Mucosa of stomach (tissue), 1 donor: ENCODE measurements around the gene DBT.
"Not testable (repeated sequence)": the region's sequence is repeated elsewhere in the genome, so short reads cannot be mapped to it uniquely, and the experiment has no call there.

Source experiments
- H3K27me3 ChIP-seq: one replicate; pipeline ENCODE4 v1.7.0; 2013; ENCODE audit warnings: mild to moderate bottlenecking, low read length; ENCODE audit not compliant: control insufficient read depth, insufficient read depth
- H3K36me3 ChIP-seq: one replicate; pipeline ENCODE4 v1.7.0; 2013; ENCODE audit warnings: low read length; ENCODE audit not compliant: control insufficient read depth, insufficient read depth
- H3K4me1 ChIP-seq: one replicate; pipeline ENCODE4 v1.7.0; 2013; ENCODE audit warnings: mild to moderate bottlenecking, low read length; ENCODE audit not compliant: control insufficient read depth, insufficient read depth
- H3K4me3 ChIP-seq: one replicate; pipeline ENCODE4 v1.7.0; 2013; ENCODE audit warnings: low read length
- H3K9ac ChIP-seq: one replicate; pipeline ENCODE4 v1.7.0; 2013; ENCODE audit warnings: mild to moderate bottlenecking, low read length, moderate library complexity
- H3K9me3 ChIP-seq: one replicate; pipeline ENCODE4 v1.7.0; 2013; ENCODE audit warnings: mild to moderate bottlenecking, low read length, moderate library complexity; ENCODE audit not compliant: control insufficient read depth
- donor health status: Pancreatic carcinoma.

DBT gene

DNA sequence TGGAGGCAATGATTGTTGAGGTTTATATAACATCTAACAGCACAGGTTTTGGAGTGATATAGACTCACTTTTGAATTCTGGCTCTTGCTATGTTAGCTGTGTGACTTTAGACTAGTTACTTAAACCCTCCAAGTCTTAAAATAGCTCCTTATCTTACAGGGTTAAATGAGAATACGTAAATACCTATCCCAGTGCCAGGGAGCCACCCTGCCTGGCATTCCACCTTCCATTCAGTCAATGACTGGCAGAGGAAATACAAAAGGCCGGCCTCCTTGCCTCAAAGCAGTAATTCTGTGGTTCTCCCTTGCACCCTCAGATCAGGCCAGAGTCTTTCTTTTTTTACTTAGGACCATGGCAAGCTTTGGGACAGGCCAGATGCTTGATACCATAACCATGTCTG lies 31.8 kb downstream of the DBT start:
- peaks cover under 1% of the 10 kb centered on the region for H3K36me3 ChIP-seq
- H3K4me1 ChIP-seq = no peaks in the 10 kb centered on the region
- no peaks in the 10 kb centered on the region for H3K9me3 ChIP-seq
- H3K4me3 ChIP-seq = no peak overlapping the region
- no peaks in the 10 kb centered on the region for H3K27me3 ChIP-seq
- H3K9ac ChIP-seq = no peak overlapping the region

- Histone ChIP-seq H3K36me3 (peaks cover 4% of the 10 kb centered on the region), H3K4me1 (no peaks in the 10 kb centered on the region), H3K27me3 (no peaks in the 10 kb centered on the region), H3K9me3 (no peaks in the 10 kb centered on the region), H3K4me3 (no peak overlapping the region), H3K9ac (no peak overlapping the region)
Observed at GRCh38 chr1:100215101-100215500, 34.5 kb downstream of the DBT start.

- H3K36me3 ChIP-seq = peaks cover 4% of the 10 kb centered on the region
- no peaks in the 10 kb centered on the region for H3K27me3 ChIP-seq
- no peaks in the 10 kb centered on the region for H3K9me3 ChIP-seq
Observed at GRCh38 chr1:100213141-100213540, 36.5 kb downstream of the DBT start.

DNA sequence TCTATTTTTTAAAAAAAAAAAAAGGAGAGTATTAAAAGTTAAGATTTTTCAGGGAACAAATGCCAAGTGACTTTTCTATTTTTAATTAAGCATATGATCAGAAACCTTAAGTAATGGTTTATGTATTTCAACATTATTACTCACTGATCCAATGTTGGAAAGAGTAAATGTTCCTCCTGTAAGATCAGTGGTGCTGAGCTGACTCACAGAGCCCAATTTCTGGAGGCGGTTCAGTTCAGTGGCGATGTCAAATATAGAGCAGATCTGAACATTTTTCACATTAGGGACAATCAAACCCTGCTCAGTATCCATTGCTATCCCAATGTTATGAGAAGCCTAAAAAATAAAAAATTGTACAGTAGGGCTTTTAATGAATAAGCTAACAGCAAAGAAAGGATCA lies 43.3 kb downstream of the DBT start:
- no peaks in the 10 kb centered on the region for H3K9me3 ChIP-seq
- no peaks in the 10 kb centered on the region for H3K36me3 ChIP-seq
- H3K4me3 ChIP-seq = no peak overlapping the region
- H3K4me1 ChIP-seq = no peaks in the 10 kb centered on the region
- H3K27me3 ChIP-seq = no peaks in the 10 kb centered on the region
- H3K9ac ChIP-seq = no peak overlapping the region

More at GRCh38 chr1:100213141-100213540, 36.5 kb downstream of the DBT start:
- H3K9ac ChIP-seq = no peak overlapping the region
- H3K4me1 ChIP-seq = no peaks in the 10 kb centered on the region
- no peak overlapping the region for H3K4me3 ChIP-seq

GRCh38 chr1:100205593-100205992 lies 44.0 kb downstream of the DBT start:
- H3K4me1 ChIP-seq, H3K9me3 ChIP-seq, H3K9ac ChIP-seq, H3K4me3 ChIP-seq, H3K36me3 ChIP-seq, H3K27me3 ChIP-seq: not testable (repeated sequence)

DNA sequence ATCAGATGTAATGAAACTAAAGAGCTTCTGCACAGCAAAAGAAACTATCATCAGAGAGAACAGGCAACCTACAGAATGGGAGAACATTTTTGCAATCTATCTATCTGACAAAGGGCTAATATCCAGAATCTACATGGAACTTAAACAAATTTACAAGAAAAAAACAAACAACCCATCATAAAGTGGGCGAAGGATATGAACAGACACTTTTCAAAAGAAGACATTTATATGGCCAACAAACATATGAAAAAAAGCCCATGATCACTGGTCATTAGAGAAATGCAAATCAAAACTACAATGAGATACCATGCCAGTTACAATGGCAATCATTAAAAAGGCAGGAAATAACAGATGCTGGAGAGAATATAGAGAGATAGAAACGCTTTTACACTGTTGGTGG lies 44.5 kb downstream of the DBT start:
- not testable (repeated sequence) for H3K9ac ChIP-seq, H3K27me3 ChIP-seq, H3K36me3 ChIP-seq, H3K4me1 ChIP-seq, H3K4me3 ChIP-seq, H3K9me3 ChIP-seq

- not testable (repeated sequence) for H3K36me3 ChIP-seq, H3K9ac ChIP-seq, H3K4me1 ChIP-seq, H3K27me3 ChIP-seq, H3K9me3 ChIP-seq, H3K4me3 ChIP-seq
Observed at GRCh38 chr1:100202703-100203102, 46.9 kb downstream of the DBT start.

DNA sequence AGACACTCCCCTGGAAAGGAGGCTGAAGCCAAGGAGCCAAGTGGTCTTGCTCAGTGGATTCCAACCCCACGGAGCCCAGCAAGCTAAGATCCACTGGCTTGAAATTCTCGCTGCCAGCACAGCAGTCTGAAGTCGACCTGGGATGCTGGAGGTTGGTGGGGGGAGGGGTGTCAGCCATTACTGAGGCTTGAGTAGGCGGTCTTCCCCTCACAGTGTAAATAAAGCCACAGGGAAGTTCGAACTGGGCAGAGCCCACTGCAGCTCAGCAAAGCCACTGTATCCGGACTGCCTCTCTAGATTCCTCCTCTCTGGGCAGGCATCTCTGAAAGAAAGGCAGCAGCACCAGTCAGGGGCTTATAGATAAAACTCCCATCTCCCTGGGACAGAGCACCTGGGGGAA lies 49.6 kb downstream of the DBT start:
- H3K27me3 ChIP-seq, H3K9me3 ChIP-seq, H3K36me3 ChIP-seq, H3K9ac ChIP-seq, H3K4me1 ChIP-seq, H3K4me3 ChIP-seq: not testable (repeated sequence)

GRCh38 chr1:100198596-100198995 lies 51.0 kb downstream of the DBT start:
- no peaks in the 10 kb centered on the region for H3K27me3 ChIP-seq
- no peaks in the 10 kb centered on the region for H3K4me1 ChIP-seq
- no peak overlapping the region for H3K9ac ChIP-seq
- H3K9me3 ChIP-seq = no peaks in the 10 kb centered on the region
- no peaks in the 10 kb centered on the region for H3K36me3 ChIP-seq
- H3K4me3 ChIP-seq = no peak overlapping the region

GRCh38 chr1:100188617-100189016 lies 61.0 kb downstream of the DBT start:
- no peak overlapping the region for H3K4me3 ChIP-seq
- H3K36me3 ChIP-seq = no peaks in the 10 kb centered on the region
- no peaks in the 10 kb centered on the region for H3K9me3 ChIP-seq
- H3K27me3 ChIP-seq = no peaks in the 10 kb centered on the region
- no peak overlapping the region for H3K9ac ChIP-seq
- peaks cover 5% of the 10 kb centered on the region for H3K4me1 ChIP-seq

GRCh38 chr1:100187912-100188311 lies 61.7 kb downstream of the DBT start:
- Histone ChIP-seq H3K4me3 (no peak overlapping the region), H3K4me1 (peaks cover 5% of the 10 kb centered on the region), H3K9ac (no peak overlapping the region), H3K27me3 (no peaks in the 10 kb centered on the region), H3K36me3 (no peaks in the 10 kb centered on the region), H3K9me3 (no peaks in the 10 kb centered on the region)

DNA sequence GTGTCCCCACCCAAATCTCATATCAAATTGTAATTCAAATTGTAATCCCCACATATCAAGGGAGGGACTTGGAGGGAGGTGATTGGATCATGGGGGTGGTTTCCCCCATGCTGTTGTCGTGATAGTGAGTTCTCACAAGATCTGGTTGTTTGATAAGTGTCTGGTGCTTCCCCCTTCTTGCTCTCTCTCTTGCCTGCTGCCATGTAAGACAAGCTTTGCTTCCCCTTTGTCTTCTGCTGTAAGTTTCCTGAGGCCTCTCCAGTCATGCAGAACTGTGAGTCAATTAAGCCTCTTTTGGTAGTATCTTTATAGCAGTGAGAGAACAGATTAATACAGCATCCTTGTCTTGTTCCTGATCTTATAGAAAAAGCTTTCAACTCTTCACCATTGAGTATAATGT lies 65.1 kb downstream of the DBT start:
- Histone ChIP-seq H3K36me3 (no peaks in the 10 kb centered on the region), H3K9ac (no peak overlapping the region), H3K4me3 (no peak overlapping the region), H3K27me3 (no peaks in the 10 kb centered on the region), H3K9me3 (no peaks in the 10 kb centered on the region), H3K4me1 (peaks cover 5% of the 10 kb centered on the region)

GRCh38 chr1:100183370-100183769 lies 66.3 kb downstream of the DBT start:
- Histone ChIP-seq H3K9me3 (no peaks in the 10 kb centered on the region), H3K4me3 (no peak overlapping the region), H3K36me3 (no peaks in the 10 kb centered on the region), H3K9ac (no peak overlapping the region), H3K27me3 (no peaks in the 10 kb centered on the region), H3K4me1 (peaks cover 1% of the 10 kb centered on the region)
